NT2/D1 (cell line): Measurements from ENCODE around the gene CCL14.
"Not testable (repeated sequence)": the region's sequence is repeated elsewhere in the genome, so short reads cannot be mapped to it uniquely, and the experiment has no call there.

Source experiments
- DNase-seq: peaks from one replicate; pipeline ENCODE4 v3.0.0-alpha.2; 2011; ENCODE audit warnings: low read depth, low spot score
- H3K27me3 ChIP-seq: 2 replicates; pipeline ENCODE4 v1.6.0; 2011; ENCODE audit warnings: mild to moderate bottlenecking; ENCODE audit not compliant: insufficient read length, insufficient read depth
- H3K36me3 ChIP-seq: 2 replicates; pipeline ENCODE4 v1.6.1; 2011; ENCODE audit warnings: mild to moderate bottlenecking, low read length, mixed read lengths; ENCODE audit not compliant: insufficient read depth, insufficient read length
- H3K4me1 ChIP-seq: 2 replicates; pipeline ENCODE4 v1.5.1; 2011; ENCODE audit not compliant: insufficient read depth, insufficient read length
- H3K4me3 ChIP-seq: 2 replicates; pipeline ENCODE4 v1.5.1; 2011; ENCODE audit warnings: low read depth; ENCODE audit not compliant: insufficient read length
- H3K9ac ChIP-seq: 2 replicates; pipeline ENCODE4 v1.6.0; 2011; ENCODE audit warnings: low read depth; ENCODE audit not compliant: insufficient read length
- H3K9me3 ChIP-seq: 2 replicates; pipeline ENCODE4 v1.5.1; 2011; ENCODE audit warnings: mild to moderate bottlenecking, low read length; ENCODE audit not compliant: insufficient read depth
- SUZ12 ChIP-seq: IDR thresholded peaks from 2 replicates; pipeline ENCODE4 v1.6.1; 2011; ENCODE audit not compliant: insufficient read length, insufficient read depth; ENCODE audit errors: extremely low read depth
- YY1 ChIP-seq: IDR thresholded peaks from 2 replicates; pipeline ENCODE4 v1.6.1; 2011; ENCODE audit not compliant: insufficient read length, insufficient read depth
- ZNF274 ChIP-seq: IDR thresholded peaks from 2 replicates; pipeline ENCODE4 v1.6.1; 2011; ENCODE audit warnings: mild to moderate bottlenecking, low read depth, low read length

CCL14 gene

DNA sequence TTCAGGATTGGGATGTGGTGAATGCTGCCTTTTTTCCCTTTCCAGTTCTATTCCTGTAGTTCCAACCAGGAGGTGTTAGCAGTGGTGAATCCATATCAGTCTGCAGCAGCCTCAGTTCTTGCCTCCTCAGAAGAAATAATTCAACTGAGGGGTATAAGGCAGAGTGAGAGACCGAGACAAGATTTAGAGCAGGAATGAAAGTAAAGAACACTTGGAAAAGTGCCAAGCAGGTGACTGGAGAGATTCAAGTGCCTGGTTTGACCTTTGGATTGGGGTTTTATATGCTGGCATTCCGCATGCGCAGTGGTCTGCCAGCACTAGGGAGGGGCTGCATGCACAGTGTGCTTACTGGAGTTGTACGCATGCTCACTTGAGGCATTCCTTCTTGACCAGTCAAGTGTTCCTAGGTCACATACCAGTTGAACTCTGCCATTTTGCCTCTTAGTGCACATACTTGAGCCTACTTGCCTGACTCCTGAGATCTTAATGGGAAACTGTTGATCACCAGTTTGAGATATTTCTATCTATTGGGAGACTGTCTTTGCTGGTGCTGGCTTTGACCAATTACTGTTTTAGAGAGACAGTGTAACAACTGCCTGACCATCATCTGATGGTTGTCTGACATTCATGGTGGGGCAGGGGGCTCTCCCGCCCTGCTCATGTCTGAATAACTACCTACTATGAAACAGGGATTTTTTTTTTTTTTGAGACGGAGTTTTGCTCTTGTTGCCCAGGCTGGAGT is 15.5 kb upstream of the CCL14 start:
- Histone ChIP-seq H3K27me3 (no peaks in the 10 kb centered on the region), H3K9ac (no peak overlapping the region), H3K4me1 (no peaks in the 10 kb centered on the region), H3K36me3 (no peaks in the 10 kb centered on the region), H3K4me3 (no peak overlapping the region), H3K9me3 (no peaks in the 10 kb centered on the region)
- no peak for DNase-seq
- TF ChIP-seq YY1 (no peak), ZNF274 (no peak), SUZ12 (no peak)

DNA sequence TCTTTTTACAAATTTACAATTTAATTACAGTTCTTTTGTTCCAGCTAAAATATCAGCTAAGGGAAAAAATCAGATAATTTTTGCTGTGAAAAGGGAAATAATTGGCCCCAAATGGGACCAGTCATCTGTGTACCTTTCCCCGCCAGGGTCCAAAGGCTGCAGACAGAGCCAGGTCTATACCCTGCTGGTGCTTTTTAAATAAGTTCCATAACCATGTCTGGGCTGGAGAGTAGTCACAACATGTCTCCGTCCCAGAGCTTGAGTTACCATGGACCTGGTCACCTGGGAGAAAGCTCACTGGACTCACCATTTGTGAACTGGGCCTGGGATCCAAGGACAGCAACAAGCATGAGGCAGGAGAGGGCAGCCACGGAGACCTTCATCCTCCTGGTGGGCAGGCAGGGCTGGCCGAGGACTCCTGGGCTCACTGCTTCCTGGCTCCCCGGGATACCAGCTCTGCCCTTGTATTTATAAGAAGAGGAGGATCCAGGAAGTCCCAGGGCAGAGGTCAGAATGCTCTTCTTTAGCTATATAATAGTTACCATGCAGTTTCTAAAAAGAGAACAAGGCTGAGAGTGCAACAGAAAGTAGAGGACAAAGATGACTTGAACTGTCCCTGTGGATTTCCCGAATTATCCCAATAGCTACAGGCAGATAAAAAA is 14.7 kb upstream of the CCL14 start, which contains the start of gene CCL15:
Gene CCL15 (minus strand): TSS at position 444 of the 662 bp plus-strand sequence. CDS start 61 bp downstream, at position 383.
- H3K9ac ChIP-seq, result no peak within 1 kb of the TSS
- no peak for TF ChIP-seq ZNF274
- no peak for TF ChIP-seq YY1
- TF ChIP-seq SUZ12, result no peak
- no peaks in the 10 kb centered on the region for H3K36me3 ChIP-seq
- H3K4me1 ChIP-seq, result no peaks in the 10 kb centered on the region
- no peak for DNase-seq
- H3K27me3 ChIP-seq, result no peaks in the 10 kb centered on the region
- H3K9me3 ChIP-seq, result no peaks in the 10 kb centered on the region
- no peak within 1 kb of the TSS for H3K4me3 ChIP-seq

GRCh38 chr17:36000732-36001109 is 14.2 kb upstream of the CCL14 start:
- H3K27me3 ChIP-seq, result no peaks in the 10 kb centered on the region
- no peaks in the 10 kb centered on the region for H3K36me3 ChIP-seq
- no peak for TF ChIP-seq SUZ12
- TF ChIP-seq ZNF274, result no peak
- TF ChIP-seq YY1, result no peak
- H3K9ac ChIP-seq, result no peak overlapping the region
- DNase-seq, result no peak
- H3K4me3 ChIP-seq, result no peak overlapping the region
- no peaks in the 10 kb centered on the region for H3K9me3 ChIP-seq
- H3K4me1 ChIP-seq, result no peaks in the 10 kb centered on the region

DNA sequence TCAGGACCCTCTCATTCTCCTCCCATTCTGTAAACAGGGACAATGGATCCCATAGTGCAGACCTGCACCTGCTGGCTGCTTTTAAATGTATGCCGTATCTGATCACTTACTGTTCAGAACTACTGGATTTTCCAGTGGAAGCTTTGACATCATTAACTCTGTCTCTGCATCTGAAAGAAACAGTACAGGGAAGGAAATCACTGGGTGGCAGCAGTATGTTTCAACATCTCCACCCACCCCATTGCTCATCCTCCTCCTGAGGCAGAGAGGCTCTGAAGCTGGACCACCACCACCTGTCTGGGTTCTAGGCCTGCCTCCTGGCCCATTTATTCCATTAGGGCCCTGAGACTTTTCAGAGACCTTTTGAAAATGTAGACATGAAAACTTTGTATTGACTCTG is 12.2 kb upstream of the CCL14 start:
- Histone ChIP-seq H3K9me3 (no peaks in the 10 kb centered on the region), H3K36me3 (no peaks in the 10 kb centered on the region), H3K4me1 (no peaks in the 10 kb centered on the region), H3K27me3 (no peaks in the 10 kb centered on the region), H3K4me3 (no peak overlapping the region), H3K9ac (no peak overlapping the region)
- TF ChIP-seq YY1 (no peak), SUZ12 (no peak), ZNF274 (no peak)
- DNase-seq, result no peak

DNA sequence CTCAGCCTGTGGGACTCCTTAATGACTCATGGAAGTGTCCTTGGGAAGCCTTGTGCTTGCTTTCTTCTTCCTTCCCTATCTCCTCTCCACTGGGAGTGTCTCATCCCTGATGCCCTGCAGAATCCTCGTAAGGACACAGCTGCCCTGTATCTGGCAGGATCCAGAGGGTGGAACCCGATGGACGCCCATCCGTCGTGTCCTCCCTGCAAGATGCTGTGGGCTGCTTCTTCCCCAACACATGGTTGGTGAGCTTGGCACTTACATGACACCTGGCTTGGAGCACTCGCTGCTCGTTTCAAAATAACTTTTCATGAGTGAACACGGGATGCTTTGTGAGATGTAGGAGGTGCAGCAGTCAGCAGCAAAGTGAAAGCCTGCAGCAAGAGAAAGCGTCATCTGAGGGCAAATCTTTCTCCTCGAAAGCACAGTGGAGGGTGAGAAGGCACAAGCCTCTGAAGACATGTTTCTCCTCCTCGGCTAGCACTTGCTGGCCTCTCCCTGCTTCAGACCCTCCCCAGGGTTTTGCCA is 11.6 kb upstream of the CCL14 start:
- H3K36me3 ChIP-seq, result no peaks in the 10 kb centered on the region
- H3K9ac ChIP-seq, result no peak overlapping the region
- H3K9me3 ChIP-seq, result no peaks in the 10 kb centered on the region
- H3K4me1 ChIP-seq, result no peaks in the 10 kb centered on the region
- no peak overlapping the region for H3K4me3 ChIP-seq
- TF ChIP-seq SUZ12, result no peak
- no peak for TF ChIP-seq YY1
- no peak for TF ChIP-seq ZNF274
- no peak for DNase-seq
- no peaks in the 10 kb centered on the region for H3K27me3 ChIP-seq

GRCh38 chr17:35995346-35995745 is 8.8 kb upstream of the CCL14 start:
- not testable (repeated sequence) for H3K9ac ChIP-seq, H3K4me1 ChIP-seq, H3K4me3 ChIP-seq, H3K36me3 ChIP-seq, H3K9me3 ChIP-seq, DNase-seq, H3K27me3 ChIP-seq

DNA sequence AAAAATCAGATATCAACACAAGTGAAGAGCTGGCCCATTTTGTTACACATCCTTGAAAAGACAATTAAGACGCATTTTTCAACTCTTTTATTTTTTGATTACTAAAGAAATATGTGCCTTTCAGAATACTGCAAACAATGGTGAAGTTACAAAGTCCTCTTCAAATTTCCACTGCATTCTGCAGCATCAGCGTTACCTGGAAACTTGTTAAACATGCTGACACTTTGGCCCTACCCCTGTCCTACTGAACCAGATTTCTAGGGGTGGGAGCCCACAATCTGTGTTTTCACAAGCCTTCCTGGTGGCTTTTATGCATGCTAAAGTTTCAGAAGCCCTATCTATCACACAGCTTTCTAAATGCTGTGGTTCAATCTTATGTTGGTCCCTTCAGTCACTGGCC is 4.5 kb upstream of the CCL14 start:
- H3K9me3 ChIP-seq, result peaks cover 6% of the 10 kb centered on the region; the same call in 1 of the 2 replicates
- H3K27me3 ChIP-seq, result no peaks in the 10 kb centered on the region
- no peak for TF ChIP-seq ZNF274
- no peak for TF ChIP-seq SUZ12
- TF ChIP-seq YY1, result no peak
- DNase-seq, result no peak
- H3K4me3 ChIP-seq, result no peak overlapping the region
- no peaks in the 10 kb centered on the region for H3K4me1 ChIP-seq
- H3K9ac ChIP-seq, result no peak overlapping the region
- no peaks in the 10 kb centered on the region for H3K36me3 ChIP-seq
